Ovary (tissue), 9 donors: ENCODE data around the gene MAZ. TPM values are rescaled to one million over a fixed set of nuclear protein-coding genes. Genes with fewer than 3 reads are reported as not detected.
"Not testable (repeated sequence)": the region's sequence is repeated elsewhere in the genome, so short reads cannot be mapped to it uniquely, and the experiment has no call there.

ENCODE experiments used
- DNase-seq, 5 donors: peaks; one replicate each; pipeline ENCODE4 v3.0.0-alpha.2; 2019 to 2020
- H3K27ac ChIP-seq, 2 donors: fragments of 200-600 bp; one replicate each; pipeline versions ENCODE4 v1.5.1 to v1.8.0; 2019 to 2022
- H3K27me3 ChIP-seq: fragments of 200-600 bp; one replicate; pipeline ENCODE4 v1.8.0; 2022
- H3K36me3 ChIP-seq: fragments of 200-600 bp; sonication (generic); one replicate; pipeline ENCODE4 v1.5.1; 2019
- H3K4me1 ChIP-seq: one replicate; pipeline ENCODE4 v1.8.1; 2013; ENCODE audit warnings: mild to moderate bottlenecking, moderate library complexity; ENCODE audit not compliant: insufficient read depth
- H3K4me3 ChIP-seq: fragments of 200-600 bp; sonication (generic); one replicate; pipeline ENCODE4 v1.5.1; 2017
- H3K9me3 ChIP-seq, 2 donors: fragments of 200-600 bp in 1 of 2; sonication (generic) in 1 of 2; one replicate each; pipeline versions ENCODE4 v1.5.1 to v1.8.1; 2013 to 2019; ENCODE audit warnings: mild to moderate bottlenecking in 1 of 2, moderate library complexity in 1 of 2
- EP300 ChIP-seq: sonication (generic); formaldehyde crosslinking; IDR thresholded peaks from one replicate; pipeline ENCODE4 v1.6.1; 2017; ENCODE audit warnings: antibody characterized with exemption
- POLR2A ChIP-seq: fragments of 450-650 bp; IDR thresholded peaks from one replicate; pipeline ENCODE4 v1.6.1; 2017; ENCODE audit warnings: antibody characterized with exemption, mild to moderate bottlenecking, moderate library complexity
- WGBS, 3 donors: extraction: QIAGEN DNeasy Blood & Tissue Kit in 1 of 3; methylation state at CpG; one replicate each; pipeline versions ENCODE4 v1.1.5 to v1.1.7; 2013 to 2017; 5-methylcytosine and 5-hydroxymethylcytosine counted together
- intact Hi-C, 4 donors: fragments of 100-400 bp; cut with DNase I; formaldehyde crosslinking; loops; one replicate each; pipeline versions ENCODE4 v1.11.0 to v1.15.1; 2022 to 2023
- polyA plus RNA-seq, 2 donors: library from polyadenylated mRNA; stranded (reverse); fragments of 200-250 nt in 1 of 2; fragments of 350-450 nt in 1 of 2; fragmentation: Illumina TruSeq in 1 of 2; extraction: RNeasy Lipid Tissue Mini Kit (QIAGEN cat#74804) in 1 of 2; gene quantifications; one replicate each; pipeline ENCODE4 v1.2.3, GENCODE V29; 2013 to 2014
- total RNA-seq, 7 donors: library from RNA; depleted of rRNA in 2 of 7; stranded (reverse); fragments of >200 nt in 2 of 7; fragmentation: NEBNext Ultra II Directional in 3 of 7; extraction: Animal tissue kit (Norgen Biotek cat#: 25700) in 3 of 7; gene quantifications; one replicate each; pipeline versions ENCODE4 v1.1.0 to v1.2.4, GENCODE V29; 2016 to 2023
- TF ChIP-seq, protein P1 (sequence below), 3 donors: fragments of 450-650 bp in 2 of 3; fragments of 200-600 bp in 1 of 3; IDR thresholded peaks; one replicate each; pipeline versions ENCODE4 v1.5.1 to v1.8.0; 2016 to 2022; ENCODE audit warnings: antibody characterized with exemption in 3 of 3, mild to moderate bottlenecking in 1 of 3
- donor health status: DM: no; HTN: no; CAD: no; lungs with moderate emphysema.
- donor health status: DM: no; HTN: no; CAD: no.
- donor health status: Bipolar disorder and iron deficiency.
- donor health status: DM: yes; HTN: yes; CAD: no.
- donor health status: DM: no; HTN: no; CAD: no.
- donor health status: DM: yes; HTN: yes; CAD: no.

The MAZ gene
- total and polyA plus RNA-seq, 9 donors = 50.6 to 256 (median 167) TPM

DNA sequence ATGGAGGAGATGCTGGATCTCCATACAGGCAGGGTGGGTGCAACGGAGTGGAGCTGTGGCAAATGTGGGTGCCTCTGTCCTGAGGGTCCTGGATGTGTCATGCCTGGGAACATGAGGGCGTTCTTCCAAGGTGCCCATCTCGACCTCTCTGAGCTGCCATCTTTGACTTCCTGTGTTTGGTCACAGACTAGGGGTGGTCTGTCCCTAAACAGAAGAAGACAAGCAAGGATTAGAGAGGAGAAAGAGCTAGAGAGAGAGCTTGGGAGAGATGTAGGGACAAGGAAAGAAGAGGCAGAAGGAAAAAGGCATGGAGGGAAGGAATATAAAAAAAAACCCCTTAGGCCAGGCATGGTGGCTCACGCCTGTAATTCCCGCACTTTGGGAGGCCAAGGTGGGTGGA, 31.6 kb upstream of the MAZ start:
- 92 to 96% (median 96%) methylated on average over 5 of the region's 5 CpGs for WGBS, 3 donors

GRCh38 chr16:29775742-29776408, 30.5 kb upstream of the MAZ start:
- no peaks in the 10 kb centered on the region for H3K4me1 ChIP-seq
- no peak overlapping the region for H3K27ac ChIP-seq
- H3K27me3 ChIP-seq = no peaks in the 10 kb centered on the region
- H3K4me3 ChIP-seq = no peak overlapping the region
- intact Hi-C loops = loop anchor here in 1 of 4 donors (10.0 kb wide), 1 partner anchor 111 kb away; the partner anchor contains the start of gene SPN
- DNase-seq = peak in 3 of 5 donors; percentile 33 to 57 (median 50)
- H3K36me3 ChIP-seq = no peaks in the 10 kb centered on the region
- H3K9me3 ChIP-seq = no peaks in the 10 kb centered on the region
- TF ChIP-seq, protein P1, sequence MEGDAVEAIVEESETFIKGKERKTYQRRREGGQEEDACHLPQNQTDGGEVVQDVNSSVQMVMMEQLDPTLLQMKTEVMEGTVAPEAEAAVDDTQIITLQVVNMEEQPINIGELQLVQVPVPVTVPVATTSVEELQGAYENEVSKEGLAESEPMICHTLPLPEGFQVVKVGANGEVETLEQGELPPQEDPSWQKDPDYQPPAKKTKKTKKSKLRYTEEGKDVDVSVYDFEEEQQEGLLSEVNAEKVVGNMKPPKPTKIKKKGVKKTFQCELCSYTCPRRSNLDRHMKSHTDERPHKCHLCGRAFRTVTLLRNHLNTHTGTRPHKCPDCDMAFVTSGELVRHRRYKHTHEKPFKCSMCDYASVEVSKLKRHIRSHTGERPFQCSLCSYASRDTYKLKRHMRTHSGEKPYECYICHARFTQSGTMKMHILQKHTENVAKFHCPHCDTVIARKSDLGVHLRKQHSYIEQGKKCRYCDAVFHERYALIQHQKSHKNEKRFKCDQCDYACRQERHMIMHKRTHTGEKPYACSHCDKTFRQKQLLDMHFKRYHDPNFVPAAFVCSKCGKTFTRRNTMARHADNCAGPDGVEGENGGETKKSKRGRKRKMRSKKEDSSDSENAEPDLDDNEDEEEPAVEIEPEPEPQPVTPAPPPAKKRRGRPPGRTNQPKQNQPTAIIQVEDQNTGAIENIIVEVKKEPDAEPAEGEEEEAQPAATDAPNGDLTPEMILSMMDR (IDR thresholded peaks at IDR 0.05) = no peak
- TF ChIP-seq POLR2A = no peak
- TF ChIP-seq EP300 = no peak
- 47 to 56% (median 50%) methylated on average over 4 of the region's 4 CpGs for WGBS, 3 donors

More for the DNA sequence above, 31.6 kb upstream of the MAZ start:
- H3K9me3 ChIP-seq = no peaks in the 10 kb centered on the region
- no peak for TF ChIP-seq EP300
- TF ChIP-seq, protein P1 (IDR thresholded peaks at IDR 0.05) = no peak
- TF ChIP-seq POLR2A = no peak
- no peaks in the 10 kb centered on the region for H3K36me3 ChIP-seq
- no peaks in the 10 kb centered on the region for H3K27me3 ChIP-seq
- intact Hi-C loops = loop anchor here in 1 of 4 donors (10.0 kb wide), 1 partner anchor 110 kb away; the partner anchor contains the start of gene SPN
- no peak overlapping the region for H3K4me3 ChIP-seq
- DNase-seq = no peak
- no peaks in the 10 kb centered on the region for H3K4me1 ChIP-seq
- H3K27ac ChIP-seq = no peak overlapping the region

DNA sequence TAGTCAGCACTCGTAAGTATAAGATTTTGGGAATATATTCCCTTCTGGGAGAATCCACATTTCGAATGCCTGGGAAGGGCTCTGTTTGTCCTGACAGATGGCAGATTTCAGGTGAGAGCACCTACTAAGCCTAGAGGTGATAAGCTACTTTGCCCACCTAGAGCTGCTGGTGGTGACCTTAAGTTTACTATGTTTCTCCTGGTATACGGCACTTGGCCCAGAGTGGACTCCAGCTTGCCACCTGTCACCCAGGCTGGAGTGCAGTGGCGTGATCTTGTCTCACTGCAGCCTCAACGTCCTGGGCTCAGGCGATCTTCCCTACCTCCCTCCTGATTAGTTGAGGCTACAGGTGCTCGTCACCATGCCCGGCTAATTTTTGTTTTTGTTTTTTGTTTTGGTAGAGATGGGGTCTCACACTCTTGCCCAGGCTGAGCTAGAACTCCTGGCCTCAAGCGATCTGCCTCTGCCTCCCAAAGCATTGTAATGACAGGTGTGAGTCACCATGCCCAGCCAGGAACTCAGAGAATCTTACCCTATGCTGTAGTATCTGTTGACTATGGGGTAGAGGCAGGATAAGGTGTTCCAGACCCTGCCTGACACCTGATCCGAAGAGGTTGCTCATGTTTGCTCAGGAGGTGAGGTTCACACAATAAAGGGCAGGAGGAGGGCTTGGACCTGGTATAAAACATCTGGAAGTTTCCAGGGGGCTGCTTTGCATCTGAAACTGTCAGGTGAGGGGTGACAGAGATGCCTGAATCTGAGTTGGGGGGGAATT, 28.6 kb upstream of the MAZ start, which contains the start of gene ZG16:
ZG16 (plus strand) TSS at position 681 of the 775 bp plus-strand sequence. CDS start 1,011 bp downstream, outside the sequence.
- DNase-seq = no peak
- TF ChIP-seq, protein P1 (IDR thresholded peaks at IDR 0.05) = no peak
- TF ChIP-seq EP300 (no peak), POLR2A (no peak)
- 72 to 85% (median 77%) methylated on average over 10 of the region's 10 CpGs for WGBS, 3 donors

DNA sequence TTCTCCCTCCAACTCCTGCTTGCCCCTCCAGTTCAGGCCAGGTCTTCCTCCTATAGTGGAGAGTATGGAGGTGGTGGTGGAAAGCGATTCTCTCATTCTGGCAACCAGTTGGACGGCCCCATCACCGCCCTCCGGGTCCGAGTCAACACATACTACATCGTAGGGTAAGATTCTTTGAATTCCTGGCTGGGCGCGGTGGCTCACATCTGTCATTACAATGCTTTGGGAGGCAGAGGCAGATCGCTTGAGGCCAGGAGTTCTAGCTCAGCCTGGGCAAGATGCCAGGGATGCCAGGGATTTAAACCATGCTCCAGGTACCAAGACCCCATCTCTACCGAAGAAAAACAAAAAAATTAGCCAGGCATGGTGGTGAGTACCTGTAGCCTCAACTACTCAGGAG, 26.9 kb upstream of the MAZ start:
- no peak for DNase-seq
- Histone ChIP-seq H3K9me3 (no peaks in the 10 kb centered on the region), H3K4me1 (no peaks in the 10 kb centered on the region), H3K27ac (no peak overlapping the region), H3K36me3 (no peaks in the 10 kb centered on the region), H3K4me3 (no peak overlapping the region), H3K27me3 (no peaks in the 10 kb centered on the region)
- TF ChIP-seq EP300 (no peak), POLR2A (no peak)
- TF ChIP-seq, protein P1 (IDR thresholded peaks at IDR 0.05) = no peak
- intact Hi-C loops = loop anchor here in 1 of 4 donors (10.0 kb wide), 1 partner anchor 115 kb away; the partner anchor contains the start of gene SPN
- 60 to 89% (median 70%) methylated on average over 10 of the region's 10 CpGs for WGBS, 3 donors

More for the DNA sequence above, 28.6 kb upstream of the MAZ start, which contains the start of gene ZG16:
- Histone ChIP-seq H3K36me3 (no peaks in the 10 kb centered on the region), H3K27me3 (no peaks in the 10 kb centered on the region), H3K9me3 (no peaks in the 10 kb centered on the region), H3K27ac (no peak within 1 kb of the TSS), H3K4me1 (no peaks in the 10 kb centered on the region), H3K4me3 (no peak within 1 kb of the TSS)
- intact Hi-C loops = loop anchor here in 1 of 4 donors (10.0 kb wide), 1 partner anchor 113 kb away; the partner anchor contains the start of gene SPN

DNA sequence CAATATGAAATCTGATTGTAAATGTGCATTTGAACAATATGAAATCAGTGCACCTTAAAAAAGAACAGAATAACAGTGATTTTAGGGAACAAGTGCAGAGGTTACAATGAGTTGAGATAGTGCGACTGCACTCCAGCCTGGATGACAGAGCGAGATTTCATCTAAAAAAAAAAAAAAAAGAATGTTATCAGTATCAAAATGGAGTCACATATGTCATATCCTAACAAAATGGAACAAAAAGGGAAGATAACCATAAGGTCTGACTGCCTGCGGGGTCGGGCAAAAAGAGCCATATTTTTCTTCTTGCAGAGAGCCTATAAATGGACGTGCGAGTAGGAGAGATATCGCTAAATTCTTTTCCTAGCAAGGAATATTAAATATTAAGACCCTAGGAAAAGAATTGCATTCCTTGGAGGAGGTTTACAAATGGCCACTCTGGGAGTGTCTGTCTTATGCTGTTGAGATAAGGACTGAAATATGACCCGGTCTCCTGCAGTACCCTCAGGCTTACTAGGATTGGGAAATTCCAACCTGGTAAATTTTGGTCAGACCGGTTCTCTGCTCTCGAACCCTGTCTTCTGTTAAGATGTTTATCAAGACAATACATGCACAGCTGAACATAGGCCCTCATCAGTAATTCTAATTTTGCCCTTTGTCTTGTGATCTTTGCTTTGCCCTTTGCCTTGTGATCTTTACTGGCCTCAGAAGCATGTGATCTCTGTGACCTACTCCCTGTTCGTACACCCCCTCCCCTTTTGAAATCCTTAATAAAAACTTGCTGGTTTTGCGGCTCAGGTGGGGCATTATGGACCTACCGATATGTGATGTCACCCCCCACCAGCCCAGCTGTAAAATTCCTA, 23.0 kb upstream of the MAZ start:
- not testable (repeated sequence) for H3K27me3 ChIP-seq, H3K4me3 ChIP-seq, H3K36me3 ChIP-seq, H3K9me3 ChIP-seq, DNase-seq, H3K4me1 ChIP-seq, H3K27ac ChIP-seq
- WGBS, 3 donors = 68 to 70% (median 70%) methylated on average over 13 of the region's 13 CpGs
- intact Hi-C loops = loop anchor here in 2 of 4 donors (10.0 kb wide), 1 partner anchor 59 kb away; no protein-coding TSS in a partner anchor
